ENCODE data around the gene CFHR1. TPM values are rescaled to one million over a fixed set of nuclear protein-coding genes. Genes with fewer than 3 reads are reported as not detected.

CFHR1 gene
- total RNA-seq, 1 donor = not detected

GRCh38 chr1:196857188-196857587 is 37.7 kb downstream of the CFHR1 start:
- Histone ChIP-seq H3K4me1 (ENCODE audit: insufficient read depth, low read length) (no peaks in the 10 kb centered on the region), H3K4me3 (ENCODE audit: low read length) (no peak overlapping the region), H3K9me3 (ENCODE audit: low read depth, low read length) (no peaks in the 10 kb centered on the region), H3K27me3 (ENCODE audit: insufficient read depth, low read length) (no peaks in the 10 kb centered on the region)

- Histone ChIP-seq H3K27me3 (ENCODE audit: insufficient read depth, low read length) (no peaks in the 10 kb centered on the region), H3K4me3 (ENCODE audit: low read length) (no peak overlapping the region), H3K9me3 (ENCODE audit: low read depth, low read length) (no peaks in the 10 kb centered on the region), H3K4me1 (ENCODE audit: insufficient read depth, low read length) (no peaks in the 10 kb centered on the region)
Observed at GRCh38 chr1:196858811-196859210, 39.3 kb downstream of the CFHR1 start.

GRCh38 chr1:196860323-196860884 is 40.9 kb downstream of the CFHR1 start:
- Histone ChIP-seq H3K4me1 (ENCODE audit: insufficient read depth, low read length) (no peaks in the 10 kb centered on the region), H3K4me3 (ENCODE audit: low read length) (no peak overlapping the region), H3K27me3 (ENCODE audit: insufficient read depth, low read length) (no peaks in the 10 kb centered on the region)

GRCh38 chr1:196861429-196861828 is 41.9 kb downstream of the CFHR1 start:
- Histone ChIP-seq H3K4me3 (ENCODE audit: low read length) (no peak overlapping the region), H3K27me3 (ENCODE audit: insufficient read depth, low read length) (no peaks in the 10 kb centered on the region), H3K9me3 (ENCODE audit: low read depth, low read length) (no peaks in the 10 kb centered on the region), H3K4me1 (ENCODE audit: insufficient read depth, low read length) (no peaks in the 10 kb centered on the region)

More at GRCh38 chr1:196860323-196860884, 40.9 kb downstream of the CFHR1 start:
- H3K9me3 ChIP-seq (ENCODE audit: low read depth, low read length) = no peaks in the 10 kb centered on the region

- Histone ChIP-seq H3K9me3 (ENCODE audit: low read depth, low read length) (no peaks in the 10 kb centered on the region), H3K4me1 (ENCODE audit: insufficient read depth, low read length) (no peaks in the 10 kb centered on the region), H3K4me3 (ENCODE audit: low read length) (no peak overlapping the region), H3K27me3 (ENCODE audit: insufficient read depth, low read length) (no peaks in the 10 kb centered on the region)
Observed at GRCh38 chr1:196866974-196867373, 47.4 kb downstream of the CFHR1 start.

GRCh38 chr1:196873385-196873784 is 53.9 kb downstream of the CFHR1 start:
- peaks cover 2% of the 10 kb centered on the region for H3K27me3 ChIP-seq (ENCODE audit: insufficient read depth, low read length)
- H3K9me3 ChIP-seq (ENCODE audit: low read depth, low read length) = no peaks in the 10 kb centered on the region
- H3K4me3 ChIP-seq (ENCODE audit: low read length) = no peak overlapping the region
- H3K4me1 ChIP-seq (ENCODE audit: insufficient read depth, low read length) = no peaks in the 10 kb centered on the region

GRCh38 chr1:196875935-196876334 is 56.4 kb downstream of the CFHR1 start:
- H3K4me3 ChIP-seq (ENCODE audit: low read length) = no peak overlapping the region
- no peaks in the 10 kb centered on the region for H3K9me3 ChIP-seq (ENCODE audit: low read depth, low read length)
- H3K27me3 ChIP-seq (ENCODE audit: insufficient read depth, low read length) = peaks cover 2% of the 10 kb centered on the region
- H3K4me1 ChIP-seq (ENCODE audit: insufficient read depth, low read length) = no peaks in the 10 kb centered on the region

- Histone ChIP-seq H3K4me1 (ENCODE audit: insufficient read depth, low read length) (no peaks in the 10 kb centered on the region), H3K4me3 (ENCODE audit: low read length) (no peak overlapping the region), H3K27me3 (ENCODE audit: insufficient read depth, low read length) (peaks cover 2% of the 10 kb centered on the region), H3K9me3 (ENCODE audit: low read depth, low read length) (no peaks in the 10 kb centered on the region)
Observed at GRCh38 chr1:196877964-196878363, 58.4 kb downstream of the CFHR1 start.

Other genes with a start within 250 kb of the CFHR1 start
- 0.21 TPM for gene KCNT2, start 211.3 kb upstream of the CFHR1 start, total RNA-seq
- gene CFH, start 167.7 kb upstream of the CFHR1 start, total RNA-seq = 1.6 TPM
- gene CFHR3, start 44.9 kb upstream of the CFHR1 start, total RNA-seq = not detected
- not detected for gene CFHR4, start 68.3 kb downstream of the CFHR1 start, total RNA-seq
- gene CFHR2, start 124.0 kb downstream of the CFHR1 start, total RNA-seq = not detected
- not detected for gene CFHR5, start 157.8 kb downstream of the CFHR1 start, total RNA-seq
- gene F13B, start 247.5 kb downstream of the CFHR1 start, total RNA-seq = not detected